Cardiac fibroblast (primary cell): ENCODE data around the gene KCNB1.

ENCODE experiments used
- DNase-seq, 2 donors: peaks; one replicate each; pipeline versions ENCODE4 v3.0.0 to v3.0.0-alpha.2; 2010; ENCODE audit warnings: low read depth in 2 of 2
- H3K4me3 ChIP-seq, 2 donors: replicated peaks in 1 of 2; 1 replicate in 1 of 2; 2 replicates in 1 of 2; pipeline ENCODE4 v1.5.1; 2011; ENCODE audit warnings: low read depth in 2 of 2, low read length in 2 of 2, mild to moderate bottlenecking in 2 of 2, moderate library complexity in 1 of 2
- CTCF ChIP-seq: IDR thresholded peaks from one replicate; pipeline ENCODE4 v1.5.1; 2011; ENCODE audit warnings: low read depth, mild to moderate bottlenecking, low read length, inconsistent platforms

The KCNB1 gene

DNA sequence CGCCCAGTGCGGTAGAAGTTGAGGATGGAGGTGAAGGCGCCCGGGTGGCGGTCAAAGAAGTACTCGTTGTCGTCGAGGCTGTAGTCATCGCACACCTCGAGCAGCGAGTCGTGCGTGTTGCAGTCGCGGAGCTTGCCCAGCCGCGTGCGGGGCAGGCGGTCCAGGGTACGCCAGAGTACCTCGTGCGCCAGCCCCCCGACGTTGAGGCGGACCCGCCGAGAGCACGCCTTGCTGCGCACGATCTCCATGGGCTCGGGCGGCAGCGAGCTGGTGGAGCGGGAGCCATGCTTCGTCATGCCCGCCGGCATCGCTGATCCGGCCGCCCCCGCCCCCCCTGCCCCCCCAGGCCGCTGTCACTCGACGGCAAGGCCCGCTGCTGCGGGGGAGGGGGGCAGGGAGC, 295 bp downstream of the KCNB1 start:
- no peak overlapping the region for H3K4me3 ChIP-seq
- no peak for TF ChIP-seq CTCF
- no peak for DNase-seq

DNA sequence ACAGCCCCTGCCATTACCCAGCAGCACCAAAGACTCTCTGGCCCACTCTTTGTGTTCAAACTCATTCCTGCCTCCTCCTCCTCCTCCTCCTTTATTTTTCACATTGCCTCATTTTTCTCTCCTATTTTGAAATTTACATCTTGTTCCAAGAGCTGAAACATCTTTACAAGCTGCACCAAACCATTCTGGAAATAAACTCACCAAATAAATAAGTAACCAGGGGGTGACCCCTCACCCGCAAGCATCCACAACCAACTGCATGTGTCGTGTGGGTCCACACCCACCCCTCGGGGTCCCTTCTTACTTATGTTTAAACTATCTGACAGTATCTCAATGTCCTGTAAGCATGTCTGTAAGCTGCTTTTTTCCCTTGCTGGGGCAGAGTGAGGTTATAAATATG, 1.4 kb downstream of the KCNB1 start:
- no peak for DNase-seq
- no peak for TF ChIP-seq CTCF
- H3K4me3 ChIP-seq = no peak overlapping the region

DNA sequence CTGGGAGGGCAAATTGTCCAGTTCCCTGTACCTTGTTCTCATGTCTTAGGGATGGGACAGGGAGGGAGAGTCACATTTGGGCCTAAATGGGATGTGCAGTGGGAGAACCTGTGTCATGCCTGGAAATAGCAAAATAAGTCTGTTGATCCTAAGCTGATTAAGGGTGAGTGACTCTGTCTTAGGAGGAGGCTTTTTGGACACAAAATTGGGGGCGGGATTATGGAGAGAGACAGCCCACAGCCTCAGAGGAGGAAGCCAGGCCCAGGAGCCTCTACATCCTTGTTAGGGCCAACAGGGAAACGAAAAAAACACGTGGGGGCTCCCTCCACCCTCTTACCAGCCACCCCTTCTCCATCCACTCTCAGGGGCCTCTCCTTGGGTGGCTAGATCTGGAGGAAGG, 2.2 kb downstream of the KCNB1 start:
- DNase-seq = no peak
- no peak for TF ChIP-seq CTCF
- no peak overlapping the region for H3K4me3 ChIP-seq

GRCh38 chr20:49479785-49480184, 2.7 kb downstream of the KCNB1 start:
- no peak overlapping the region for H3K4me3 ChIP-seq
- DNase-seq = no peak
- TF ChIP-seq CTCF = no peak

DNA sequence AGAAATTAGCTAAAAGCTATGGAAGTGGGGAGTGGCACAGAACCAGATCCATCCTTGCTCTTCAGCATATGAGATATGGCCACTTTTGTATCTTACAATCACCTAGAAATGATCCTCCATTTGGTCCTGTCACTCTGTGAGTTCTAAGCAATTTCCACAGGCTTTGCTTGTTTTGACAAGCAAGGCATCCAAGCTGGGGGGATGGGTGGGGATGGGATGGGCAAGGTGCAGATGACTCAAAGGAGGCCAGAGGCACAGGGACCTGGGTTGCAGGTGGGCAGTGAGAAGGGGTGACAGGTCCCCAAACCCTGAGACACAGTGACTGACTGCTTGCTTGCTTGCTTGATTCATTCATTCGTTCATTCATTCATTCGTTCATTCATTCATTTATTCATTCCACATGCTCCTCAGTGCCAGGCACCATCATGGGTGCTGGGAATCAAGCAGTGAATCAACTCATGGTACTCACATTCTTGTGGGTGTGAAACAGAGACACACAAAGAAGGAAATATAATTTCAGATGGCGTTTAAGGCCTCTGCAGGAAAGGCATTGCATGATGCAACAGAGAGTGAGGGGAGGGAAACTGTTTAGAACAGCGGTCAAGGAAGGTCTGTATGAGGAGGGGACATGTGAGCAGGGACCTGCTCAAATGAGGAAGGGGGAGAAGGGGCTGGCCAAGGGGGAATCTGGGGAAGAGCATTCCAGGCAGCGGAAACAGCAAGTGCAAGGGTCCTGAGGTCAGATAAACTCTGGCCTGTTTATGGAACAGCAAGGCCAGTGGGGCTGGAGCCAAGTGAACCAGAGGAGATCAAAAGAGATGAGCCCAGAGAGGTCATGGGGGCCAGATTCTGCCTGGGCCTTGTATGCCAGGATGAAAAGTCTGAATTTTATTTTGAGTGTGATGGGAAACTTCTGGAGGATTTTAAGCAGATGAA, 3.4 kb downstream of the KCNB1 start:
- no peak for DNase-seq
- no peak overlapping the region for H3K4me3 ChIP-seq
- TF ChIP-seq CTCF = no peak

GRCh38 chr20:49478266-49478665, 4.2 kb downstream of the KCNB1 start:
- no peak for DNase-seq
- no peak overlapping the region for H3K4me3 ChIP-seq

More at GRCh38 chr20:49478266-49478665, 4.2 kb downstream of the KCNB1 start:
- no peak for TF ChIP-seq CTCF
